ENCODE measurements around the gene RTL10. TPM values are rescaled to one million over a fixed set of nuclear protein-coding genes. Genes with fewer than 3 reads are reported as not detected.

RTL10 gene
- total and polyA plus RNA-seq, 4 donors = 11.0 to 18.7 (median 14.7) TPM

- H3K9me3 ChIP-seq (ENCODE audit: control insufficient read depth, insufficient read depth, low read length) = no peaks in the 10 kb centered on the region
- WGBS (ENCODE audit: insufficient coverage) = 67% methylated on average over 19 of the region's 20 CpGs
- H3K36me3 ChIP-seq (ENCODE audit: control insufficient read depth, insufficient read depth, low read length) = peaks cover 72% of the 10 kb centered on the region
- no peaks in the 10 kb centered on the region for H3K27me3 ChIP-seq (ENCODE audit: control insufficient read depth, insufficient read depth, low read length)
- peak in 2 of 6 donors; percentile 48 to 62 for DNase-seq (ENCODE audit: low read depth in 4 of 6, low spot score in 6 of 6)
- H3K27ac ChIP-seq (ENCODE audit: low read depth, low read length) = no peak overlapping the region
- no peak overlapping the region for H3K4me3 ChIP-seq (ENCODE audit: low read depth, low read length)
- H3K4me1 ChIP-seq (ENCODE audit: control insufficient read depth, insufficient read depth, low read length) = peaks cover 35% of the 10 kb centered on the region
Observed at GRCh38 chr22:19890502-19891316, 36.0 kb upstream of the RTL10 start.

- Histone ChIP-seq H3K4me1 (ENCODE audit: control insufficient read depth, insufficient read depth, low read length) (peaks cover 35% of the 10 kb centered on the region), H3K36me3 (ENCODE audit: control insufficient read depth, insufficient read depth, low read length) (peaks cover 71% of the 10 kb centered on the region), H3K27ac (ENCODE audit: low read depth, low read length) (no peak overlapping the region), H3K9me3 (ENCODE audit: control insufficient read depth, insufficient read depth, low read length) (no peaks in the 10 kb centered on the region), H3K4me3 (ENCODE audit: low read depth, low read length) (no peak overlapping the region), H3K27me3 (ENCODE audit: control insufficient read depth, insufficient read depth, low read length) (no peaks in the 10 kb centered on the region)
- WGBS (ENCODE audit: insufficient coverage) = 74% methylated on average over 3 of the region's 9 CpGs
- no peak for DNase-seq (ENCODE audit: low read depth in 4 of 6, low spot score in 6 of 6)
Observed at GRCh38 chr22:19889951-19890350, 35.3 kb upstream of the RTL10 start.

- Histone ChIP-seq H3K36me3 (ENCODE audit: control insufficient read depth, insufficient read depth, low read length) (peaks cover 71% of the 10 kb centered on the region), H3K4me3 (ENCODE audit: low read depth, low read length) (no peak overlapping the region), H3K9me3 (ENCODE audit: control insufficient read depth, insufficient read depth, low read length) (no peaks in the 10 kb centered on the region), H3K27ac (ENCODE audit: low read depth, low read length) (no peak overlapping the region), H3K27me3 (ENCODE audit: control insufficient read depth, insufficient read depth, low read length) (no peaks in the 10 kb centered on the region), H3K4me1 (ENCODE audit: control insufficient read depth, insufficient read depth, low read length) (peaks cover 35% of the 10 kb centered on the region)
- whole genome bisulfite sequencing (ENCODE audit: insufficient coverage) = 94% methylated on average over 17 of the region's 17 CpGs
- no peak for DNase-seq (ENCODE audit: low read depth in 4 of 6, low spot score in 6 of 6)
Observed at GRCh38 chr22:19888131-19888746, 33.6 kb upstream of the RTL10 start.

- Histone ChIP-seq H3K36me3 (ENCODE audit: control insufficient read depth, insufficient read depth, low read length) (peaks cover 72% of the 10 kb centered on the region), H3K9me3 (ENCODE audit: control insufficient read depth, insufficient read depth, low read length) (no peaks in the 10 kb centered on the region), H3K4me1 (ENCODE audit: control insufficient read depth, insufficient read depth, low read length) (peaks cover 39% of the 10 kb centered on the region), H3K27ac (ENCODE audit: low read depth, low read length) (no peak overlapping the region), H3K4me3 (ENCODE audit: low read depth, low read length) (no peak overlapping the region), H3K27me3 (ENCODE audit: control insufficient read depth, insufficient read depth, low read length) (no peaks in the 10 kb centered on the region)
- DNase-seq (ENCODE audit: low read depth in 4 of 6, low spot score in 6 of 6) = no peak
- 91% methylated on average over 14 of the region's 16 CpGs for WGBS (ENCODE audit: insufficient coverage)
Observed at GRCh38 chr22:19887256-19887985, 32.7 kb upstream of the RTL10 start.

GRCh38 chr22:19886605-19887255 is 32.1 kb upstream of the RTL10 start:
- Histone ChIP-seq H3K27me3 (ENCODE audit: control insufficient read depth, insufficient read depth, low read length) (no peaks in the 10 kb centered on the region), H3K4me1 (ENCODE audit: control insufficient read depth, insufficient read depth, low read length) (peaks cover 38% of the 10 kb centered on the region), H3K9me3 (ENCODE audit: control insufficient read depth, insufficient read depth, low read length) (no peaks in the 10 kb centered on the region), H3K4me3 (ENCODE audit: low read depth, low read length) (no peak overlapping the region), H3K27ac (ENCODE audit: low read depth, low read length) (no peak overlapping the region), H3K36me3 (ENCODE audit: control insufficient read depth, insufficient read depth, low read length) (peaks cover 66% of the 10 kb centered on the region)
- WGBS (ENCODE audit: insufficient coverage) = 81% methylated on average over 10 of the region's 12 CpGs
- DNase-seq (ENCODE audit: low read depth in 4 of 6, low spot score in 6 of 6) = no peak

- no peak for DNase-seq (ENCODE audit: low read depth in 4 of 6, low spot score in 6 of 6)
- peaks cover 38% of the 10 kb centered on the region for H3K4me1 ChIP-seq (ENCODE audit: control insufficient read depth, insufficient read depth, low read length)
- no peaks in the 10 kb centered on the region for H3K9me3 ChIP-seq (ENCODE audit: control insufficient read depth, insufficient read depth, low read length)
- H3K27ac ChIP-seq (ENCODE audit: low read depth, low read length) = no peak overlapping the region
- H3K36me3 ChIP-seq (ENCODE audit: control insufficient read depth, insufficient read depth, low read length) = peaks cover 63% of the 10 kb centered on the region
- 78% methylated on average over 15 of the region's 15 CpGs for WGBS (ENCODE audit: insufficient coverage)
- no peak overlapping the region for H3K4me3 ChIP-seq (ENCODE audit: low read depth, low read length)
- H3K27me3 ChIP-seq (ENCODE audit: control insufficient read depth, insufficient read depth, low read length) = no peaks in the 10 kb centered on the region
Observed at GRCh38 chr22:19885841-19886592, 31.3 kb upstream of the RTL10 start.

- Histone ChIP-seq H3K36me3 (ENCODE audit: control insufficient read depth, insufficient read depth, low read length) (peaks cover 59% of the 10 kb centered on the region), H3K9me3 (ENCODE audit: control insufficient read depth, insufficient read depth, low read length) (no peaks in the 10 kb centered on the region), H3K27ac (ENCODE audit: low read depth, low read length) (no peak overlapping the region), H3K4me1 (ENCODE audit: control insufficient read depth, insufficient read depth, low read length) (peaks cover 38% of the 10 kb centered on the region), H3K27me3 (ENCODE audit: control insufficient read depth, insufficient read depth, low read length) (no peaks in the 10 kb centered on the region), H3K4me3 (ENCODE audit: low read depth, low read length) (no peak overlapping the region)
- no peak for DNase-seq (ENCODE audit: low read depth in 4 of 6, low spot score in 6 of 6)
- 83% methylated on average over 26 of the region's 26 CpGs for WGBS (ENCODE audit: insufficient coverage)
Observed at GRCh38 chr22:19884954-19885751, 30.5 kb upstream of the RTL10 start.

- H3K36me3 ChIP-seq (ENCODE audit: control insufficient read depth, insufficient read depth, low read length) = peaks cover 66% of the 10 kb centered on the region
Observed at GRCh38 chr22:19884161-19884953, 29.7 kb upstream of the RTL10 start.

More at GRCh38 chr22:19884161-19884953, 29.7 kb upstream of the RTL10 start:
- peaks cover 42% of the 10 kb centered on the region for H3K4me1 ChIP-seq (ENCODE audit: control insufficient read depth, insufficient read depth, low read length)
- H3K9me3 ChIP-seq (ENCODE audit: control insufficient read depth, insufficient read depth, low read length) = no peaks in the 10 kb centered on the region
- H3K27me3 ChIP-seq (ENCODE audit: control insufficient read depth, insufficient read depth, low read length) = no peaks in the 10 kb centered on the region
- H3K4me3 ChIP-seq (ENCODE audit: low read depth, low read length) = no peak overlapping the region
- DNase-seq (ENCODE audit: low read depth in 4 of 6, low spot score in 6 of 6) = no peak
- H3K27ac ChIP-seq (ENCODE audit: low read depth, low read length) = no peak overlapping the region
- 88% methylated on average over 15 of the region's 15 CpGs for WGBS (ENCODE audit: insufficient coverage)

Measured in spinal cord (tissue), 10 donors.